GM19468 (cell line): ENCODE measurements around the gene GMPR2.
"Not testable (repeated sequence)": the region's sequence is repeated elsewhere in the genome, so short reads cannot be mapped to it uniquely, and the experiment has no call there.

ENCODE experiments used
- ATAC-seq: cut with Tn5 transposase; IDR thresholded peaks from one replicate; pipeline ENCODE4 v1.9.1; 2021; ENCODE audit warnings: mild to moderate bottlenecking, moderate library complexity, moderate number of reproducible peaks; ENCODE audit not compliant: unreplicated experiment; ENCODE audit errors: extremely low read depth

GMPR2 gene

DNA sequence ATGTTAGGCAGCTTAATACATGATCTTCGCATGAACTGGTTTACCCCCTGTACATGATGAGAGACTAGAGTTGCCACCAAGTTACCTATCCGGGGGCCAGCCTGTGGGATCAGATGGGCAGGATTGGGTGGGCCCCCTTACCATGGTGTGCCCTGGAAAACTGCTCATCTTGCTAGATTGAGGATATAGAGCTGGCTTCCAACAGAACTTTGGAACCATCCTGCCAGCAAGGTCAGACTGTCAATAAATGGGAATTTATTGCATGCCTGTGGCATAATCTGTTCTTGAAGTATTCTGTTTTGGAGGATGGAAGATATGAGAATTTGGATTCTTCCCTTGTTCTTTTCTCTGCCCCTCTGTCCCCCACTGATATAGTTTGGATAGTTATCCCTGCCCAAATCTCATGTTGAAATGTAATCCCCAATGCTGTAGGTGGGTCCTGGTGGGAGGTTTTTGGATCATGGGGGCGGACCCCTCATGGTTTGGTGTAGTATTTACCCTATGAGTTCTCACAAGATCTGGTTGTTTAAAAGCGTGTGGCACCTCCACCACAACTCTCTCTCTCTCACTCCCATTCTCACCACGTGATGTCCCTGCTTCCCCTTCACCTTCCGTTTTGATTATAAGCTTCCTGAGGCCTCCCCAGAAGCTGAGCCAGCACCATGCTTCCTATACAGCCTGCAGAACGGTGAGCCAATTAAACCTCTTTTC, 33.8 kb upstream of the GMPR2 start:
- ATAC-seq, result no peak

DNA sequence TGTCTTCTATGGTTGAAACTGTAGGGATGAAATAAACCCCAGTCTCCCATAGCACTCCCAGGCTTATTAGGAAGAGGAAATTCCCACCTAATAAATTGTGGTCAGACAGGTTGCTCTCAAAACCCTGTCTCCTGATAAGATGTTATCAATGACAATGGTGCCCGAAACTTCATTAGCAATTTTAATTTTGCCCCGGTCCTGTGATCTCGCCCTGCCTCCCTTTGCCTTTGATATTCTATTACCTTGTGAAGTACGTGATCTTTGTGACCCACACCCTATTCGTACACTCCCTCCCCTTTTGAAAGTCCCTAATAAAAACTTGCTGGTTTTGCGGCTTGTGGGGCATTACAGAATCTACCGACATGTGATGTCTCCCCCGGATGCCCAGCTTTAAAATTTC, 30.2 kb upstream of the GMPR2 start:
- ATAC-seq, result not testable (repeated sequence)

DNA sequence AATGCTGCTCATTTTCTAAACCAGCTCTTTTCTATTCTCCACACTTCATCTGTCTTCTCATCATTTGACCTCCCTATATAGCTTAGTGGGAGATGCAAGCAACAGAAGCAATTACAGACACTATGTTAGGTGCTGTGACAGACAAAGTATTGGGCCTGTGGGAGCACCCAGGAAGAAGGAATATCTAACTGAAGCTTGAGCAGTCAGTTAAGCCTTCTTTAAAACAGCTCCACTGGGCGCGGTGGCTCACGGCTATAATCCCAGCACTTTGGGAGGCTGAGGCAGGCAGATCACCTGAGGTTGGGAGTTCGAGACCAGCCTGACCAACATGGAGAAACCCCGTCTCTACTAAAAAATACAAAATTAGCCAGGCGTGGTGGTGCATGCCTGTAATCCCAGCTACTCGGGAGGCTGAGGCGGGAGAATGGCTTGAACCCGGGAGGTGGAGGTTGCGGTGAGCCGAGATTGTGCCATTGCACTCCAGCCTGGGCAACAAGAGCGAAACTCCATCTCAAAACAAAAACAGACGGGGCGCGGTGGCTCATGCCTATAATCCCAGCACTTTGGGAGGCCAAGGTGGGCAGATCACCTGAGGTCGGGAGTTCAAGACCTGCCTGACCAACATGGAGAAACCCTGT, 29.4 kb upstream of the GMPR2 start:
- not testable (repeated sequence) for ATAC-seq

DNA sequence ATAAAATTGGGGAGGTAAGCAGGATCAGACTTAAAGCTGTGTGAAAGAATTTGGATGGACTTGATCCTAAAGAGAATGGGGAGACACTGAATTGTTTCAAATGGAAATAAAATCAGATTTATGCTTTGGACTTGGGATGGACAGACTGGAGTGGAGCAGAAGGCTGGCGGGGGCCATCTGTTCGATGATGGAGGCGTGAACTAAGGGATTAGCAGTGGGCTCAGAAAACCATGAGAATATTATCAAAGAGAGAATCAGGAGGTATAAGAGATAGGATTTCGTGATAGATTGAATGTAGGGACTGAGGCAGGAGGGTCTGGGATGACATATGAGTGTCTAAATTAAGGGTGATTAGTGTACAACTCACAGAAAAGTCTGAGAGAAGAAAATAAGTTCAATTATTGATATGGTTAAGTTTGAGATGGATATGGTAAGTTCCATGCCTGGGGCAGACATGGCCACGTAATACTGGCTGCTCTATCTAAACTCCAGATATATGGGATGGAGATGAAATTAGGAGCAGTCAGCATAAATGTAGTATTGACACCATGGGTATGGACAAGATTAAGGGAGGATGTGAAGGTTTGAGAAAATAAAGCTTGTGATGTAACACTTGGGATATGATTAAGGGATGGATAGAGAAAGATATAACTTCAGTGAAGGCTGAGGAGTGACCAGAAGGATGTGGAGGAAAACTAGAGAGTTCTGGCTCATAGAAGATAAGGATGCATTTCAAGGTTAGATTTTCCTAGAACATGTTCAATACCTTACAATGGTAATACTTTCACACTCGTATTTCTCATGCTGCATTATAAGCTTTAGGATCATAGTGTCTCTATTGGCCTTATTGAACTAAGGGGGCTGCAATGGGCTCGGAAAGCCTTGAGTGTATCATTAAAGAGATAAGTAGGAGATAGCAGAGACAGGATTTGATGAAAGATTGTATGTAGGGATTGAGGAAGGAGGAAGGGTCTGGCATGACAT, 28.3 kb upstream of the GMPR2 start:
- no peak for ATAC-seq

DNA sequence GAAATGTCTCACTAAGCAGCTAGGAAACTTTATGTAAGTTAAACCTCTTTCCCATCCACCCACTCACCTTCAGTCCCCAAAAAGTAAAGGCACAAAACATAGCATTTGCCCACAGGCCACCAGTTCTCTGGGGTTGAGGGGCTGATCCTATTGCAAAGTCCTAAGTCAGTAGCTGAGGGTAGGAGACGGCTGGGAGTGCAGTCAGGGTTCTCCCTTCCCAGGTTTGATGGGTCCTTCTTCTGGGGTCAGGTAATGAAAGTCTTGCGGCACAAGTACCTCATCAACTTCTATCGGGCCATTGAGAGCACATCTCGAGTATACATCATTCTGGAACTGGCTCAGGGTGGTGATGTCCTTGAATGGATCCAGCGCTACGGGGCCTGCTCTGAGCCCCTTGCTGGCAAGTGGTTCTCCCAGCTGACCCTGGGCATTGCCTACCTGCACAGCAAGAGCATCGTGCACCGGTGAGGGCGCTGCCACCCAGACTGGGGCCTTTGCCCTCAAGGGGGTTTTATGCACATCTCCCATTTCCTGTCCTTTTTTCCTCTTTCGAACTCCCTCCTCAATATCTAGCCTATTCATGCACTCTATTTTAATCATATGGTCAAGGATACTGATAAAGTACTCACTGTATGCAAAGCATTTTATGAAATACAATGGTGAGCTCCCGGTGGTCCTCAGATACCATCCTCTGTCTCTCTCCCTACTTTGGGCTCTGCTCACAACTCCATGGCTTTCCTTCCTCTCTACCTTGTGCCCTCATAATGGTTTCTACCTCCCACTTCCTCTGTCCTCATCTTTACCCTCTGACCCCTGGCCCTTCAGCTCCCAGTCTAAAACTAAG, 26.2 kb upstream of the GMPR2 start:
- ATAC-seq, result no peak

DNA sequence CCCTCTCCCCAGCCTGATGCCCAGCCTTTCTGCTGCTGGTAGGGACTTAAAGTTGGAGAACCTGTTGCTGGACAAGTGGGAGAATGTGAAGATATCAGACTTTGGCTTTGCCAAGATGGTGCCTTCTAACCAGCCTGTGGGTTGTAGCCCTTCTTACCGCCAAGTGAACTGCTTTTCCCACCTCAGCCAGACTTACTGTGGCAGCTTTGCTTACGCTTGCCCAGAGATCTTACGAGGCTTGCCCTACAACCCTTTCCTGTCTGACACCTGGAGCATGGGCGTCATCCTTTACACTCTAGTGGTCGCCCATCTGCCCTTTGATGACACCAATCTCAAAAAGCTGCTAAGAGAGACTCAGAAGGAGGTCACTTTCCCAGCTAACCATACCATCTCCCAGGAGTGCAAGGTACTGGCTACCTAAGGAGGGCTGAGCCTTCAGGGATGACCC, 25.6 kb upstream of the GMPR2 start:
- no peak for ATAC-seq

DNA sequence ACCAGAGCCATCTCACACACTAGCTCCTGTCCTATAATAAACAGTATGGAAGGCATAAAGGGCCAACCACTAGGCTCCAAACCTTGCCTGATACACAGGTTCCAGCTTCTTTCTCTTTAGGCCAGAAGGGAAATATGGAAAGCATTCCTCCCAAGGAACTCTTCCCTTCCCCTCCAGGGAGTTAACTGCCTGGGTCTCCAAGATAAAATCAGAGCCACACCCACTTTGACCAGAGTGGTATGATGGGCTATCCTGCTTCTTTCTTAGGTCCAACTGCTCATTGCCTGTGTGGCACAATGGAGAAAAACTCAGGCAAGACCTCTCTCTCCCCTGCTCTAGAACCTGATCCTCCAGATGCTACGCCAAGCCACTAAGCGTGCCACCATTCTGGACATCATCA, 25.1 kb upstream of the GMPR2 start:
- ATAC-seq, result no peak

DNA sequence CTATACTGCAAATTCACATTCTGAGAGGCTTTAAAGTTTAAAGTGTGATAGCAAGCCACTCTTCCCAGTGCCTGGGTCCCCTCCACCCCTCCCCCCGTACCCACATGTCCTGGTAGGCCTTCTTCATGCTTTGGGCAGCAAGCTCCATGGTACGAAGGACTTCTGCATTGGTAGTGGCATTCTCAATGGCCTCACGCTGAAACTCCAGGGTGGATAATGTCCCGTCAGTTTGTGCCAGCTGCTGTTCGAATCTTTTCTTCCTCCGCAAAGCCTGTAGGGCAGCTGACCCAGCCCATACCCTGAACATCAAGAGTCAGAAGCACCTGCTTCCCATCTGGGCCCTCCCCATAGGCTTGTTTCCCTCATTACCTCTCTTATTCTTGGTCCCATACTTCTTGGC, 21.4 kb upstream of the GMPR2 start:
- no peak for ATAC-seq

DNA sequence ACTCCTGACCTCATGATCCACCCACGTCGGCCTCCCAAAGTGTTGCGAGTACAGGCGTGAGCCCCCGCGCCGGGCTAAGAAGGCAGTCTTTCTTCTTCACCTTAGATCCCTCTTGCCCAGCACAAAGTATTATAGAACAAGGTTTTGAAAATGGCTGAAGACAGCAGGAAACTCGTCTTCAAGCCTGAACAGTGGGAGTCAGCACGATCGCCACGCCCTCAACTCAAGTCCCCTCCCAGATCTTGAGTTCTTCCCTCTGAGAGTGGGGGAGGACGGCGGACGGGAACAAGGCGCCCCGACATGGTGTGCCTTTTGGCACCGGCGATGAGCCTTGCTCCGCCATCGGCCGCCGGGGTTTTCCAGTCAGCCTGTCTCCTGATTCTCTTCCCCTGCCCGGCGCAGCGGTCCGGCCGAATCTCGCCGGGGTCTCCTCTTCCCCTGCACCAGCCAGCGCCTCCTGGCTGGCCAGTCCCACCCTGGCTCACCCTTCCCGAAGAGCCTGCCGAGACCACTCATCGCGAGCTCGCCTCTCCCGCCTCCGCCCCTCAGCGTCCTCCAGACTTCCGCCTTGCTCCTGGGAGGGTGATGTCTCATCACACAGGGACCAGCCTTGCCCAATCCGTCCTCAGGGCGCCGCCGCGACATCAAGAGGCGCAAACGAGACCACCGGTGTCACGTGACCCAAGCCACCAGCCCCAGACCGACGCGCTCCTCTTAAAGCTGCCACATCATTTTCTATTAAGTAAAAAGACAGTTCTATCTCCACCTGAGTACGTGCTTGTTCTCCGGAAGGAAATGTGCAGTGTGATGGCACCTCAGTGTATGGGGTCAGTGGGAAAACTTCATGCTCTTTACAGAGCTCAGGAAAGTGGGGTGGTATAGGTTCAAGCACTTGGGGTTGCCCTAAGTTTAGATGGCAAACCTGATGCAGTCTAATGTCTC, 19.5 kb upstream of the GMPR2 start, which contains the start of gene CHMP4A:
CHMP4A (minus strand) TSS at position 565 of the 942 bp plus-strand sequence; CDS start at position 516, 49 bp downstream.
- ATAC-seq, result peak; percentile 70

DNA sequence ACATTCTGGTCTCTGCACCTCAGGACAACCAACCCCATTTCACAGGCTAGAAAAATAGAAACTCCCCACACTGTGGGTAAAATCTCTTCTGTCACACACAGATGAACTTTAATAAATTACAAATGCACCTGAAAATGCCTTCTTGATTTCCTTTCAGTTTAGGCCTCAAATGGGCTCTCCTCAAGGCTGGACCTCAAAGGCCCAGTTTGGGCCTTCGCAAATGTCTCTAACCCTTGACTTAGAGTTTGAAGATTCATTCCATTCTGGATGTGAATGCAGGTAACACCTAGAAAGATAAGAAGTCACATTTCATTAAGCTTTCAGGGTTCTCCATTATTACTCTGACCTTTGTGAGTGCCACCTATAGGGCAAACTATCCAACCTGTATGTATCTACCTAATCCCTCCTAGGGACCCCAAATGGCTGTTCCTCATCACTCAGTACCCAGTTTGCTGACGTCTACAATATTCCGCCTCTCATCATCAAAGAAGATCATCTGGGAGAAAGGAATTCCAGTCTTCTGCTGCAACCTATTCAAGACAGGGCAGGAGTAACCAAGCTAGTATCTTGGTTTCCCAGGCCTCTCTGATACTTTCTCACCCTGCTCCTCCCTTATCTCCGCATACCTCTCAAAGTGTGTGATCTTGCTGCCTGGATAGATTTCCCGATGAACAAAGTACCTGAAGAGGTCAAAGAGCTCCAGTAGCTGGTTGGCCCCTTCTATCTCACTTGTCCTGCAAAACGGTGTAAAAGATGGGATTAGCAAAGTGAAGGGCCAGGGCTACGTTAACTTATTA, 18.7 kb upstream of the GMPR2 start:
- no peak for ATAC-seq

DNA sequence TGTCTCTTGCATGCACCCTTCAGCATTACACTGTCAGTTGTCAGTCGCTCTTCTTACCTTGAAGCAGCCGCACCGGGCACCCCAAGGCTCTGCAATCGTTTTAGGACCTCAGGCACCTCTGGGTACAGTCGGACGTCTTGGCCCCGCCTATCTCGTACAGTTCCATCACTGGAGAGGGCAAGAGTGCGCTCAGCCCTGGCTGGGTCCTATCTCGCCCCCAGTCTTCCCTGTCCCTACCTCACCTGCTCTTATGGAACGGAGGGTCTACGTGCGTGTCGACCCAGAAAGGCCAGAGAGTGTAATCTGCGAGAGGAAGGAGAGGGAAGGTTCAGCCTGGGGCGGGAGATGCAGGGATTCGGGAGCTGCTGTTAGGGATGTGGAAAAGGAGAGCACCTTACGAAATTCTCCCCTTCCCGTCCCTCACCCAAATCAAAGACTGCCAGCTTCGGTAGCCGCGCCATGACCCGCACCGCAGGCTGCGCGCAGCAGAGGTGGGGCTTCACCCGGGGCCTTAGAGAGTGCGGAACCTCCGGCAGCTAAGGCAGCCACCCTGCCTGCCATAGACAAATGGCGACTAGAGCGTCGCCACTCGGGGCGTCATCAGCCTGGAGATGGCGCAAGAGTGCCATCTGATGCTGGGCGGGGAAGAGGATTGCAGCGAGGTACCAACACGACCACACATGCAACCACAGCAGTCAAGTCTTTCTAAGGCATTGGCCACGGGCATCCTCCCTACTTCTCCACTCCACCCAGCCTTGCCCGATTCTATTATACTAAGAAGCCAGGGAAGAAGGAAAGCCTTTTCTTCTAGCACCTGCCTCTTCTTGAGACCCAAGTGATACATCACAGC, 17.0 kb upstream of the GMPR2 start, which contains the start of gene MDP1:
MDP1 (minus strand) TSS at position 572 of the 850 bp plus-strand sequence; CDS start at position 461, 111 bp downstream.
- peak; percentile 70 for ATAC-seq

DNA sequence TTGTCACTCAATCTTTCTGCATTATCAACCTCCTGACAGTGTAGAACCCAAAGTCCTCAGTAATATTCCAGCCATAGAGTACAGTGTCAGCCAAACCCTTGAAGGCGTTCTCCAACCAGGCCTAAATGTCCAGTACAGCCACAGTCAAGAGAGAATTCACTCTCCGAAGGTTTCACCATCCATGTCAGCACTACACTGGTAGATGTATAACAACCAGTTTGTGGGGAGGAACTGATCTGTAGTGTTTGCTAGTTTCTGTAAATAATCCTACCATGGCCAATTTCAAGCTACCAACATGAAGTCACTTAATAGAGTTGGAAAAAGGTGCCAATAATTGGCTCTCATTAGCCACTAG, 16.4 kb upstream of the GMPR2 start:
- ATAC-seq, result no peak

DNA sequence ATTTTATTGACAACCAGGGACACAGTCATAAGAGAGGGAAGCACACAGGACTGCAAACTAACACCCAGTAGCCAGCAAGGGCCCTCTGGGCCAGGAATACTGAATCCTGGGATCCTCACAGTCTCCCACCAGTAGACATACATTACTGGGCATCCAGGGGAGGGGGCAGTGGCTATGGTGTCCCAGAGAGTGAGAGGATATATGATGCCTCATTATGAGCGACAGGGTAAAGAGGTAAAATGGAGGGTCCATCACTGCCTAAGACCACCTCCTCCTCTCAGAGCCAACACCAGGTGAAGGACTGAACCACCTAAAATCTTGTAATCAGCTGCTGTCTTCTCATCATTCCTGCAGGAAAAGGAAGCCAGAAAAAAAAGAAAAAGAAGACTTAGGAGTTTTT, 15.9 kb upstream of the GMPR2 start:
- ATAC-seq, result not testable (repeated sequence)

DNA sequence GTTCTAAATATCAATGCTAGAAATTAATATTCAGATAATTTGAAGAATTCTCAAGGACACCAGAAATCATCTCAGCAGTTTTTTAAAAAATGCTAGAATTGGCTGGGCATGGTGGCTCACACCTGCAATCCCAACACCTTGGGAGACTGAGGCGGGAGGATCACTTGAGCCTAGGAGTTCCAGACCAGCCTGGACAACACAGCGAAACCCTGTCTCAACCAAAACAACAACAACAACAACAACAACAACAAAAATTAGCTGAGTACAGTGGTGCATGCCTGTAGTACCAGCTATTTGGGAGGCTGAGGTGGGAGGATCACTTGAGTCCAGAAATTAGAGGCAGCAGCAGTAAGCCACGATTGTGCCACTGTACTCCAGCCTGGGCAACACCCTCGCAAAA, 13.6 kb upstream of the GMPR2 start:
- no peak for ATAC-seq

DNA sequence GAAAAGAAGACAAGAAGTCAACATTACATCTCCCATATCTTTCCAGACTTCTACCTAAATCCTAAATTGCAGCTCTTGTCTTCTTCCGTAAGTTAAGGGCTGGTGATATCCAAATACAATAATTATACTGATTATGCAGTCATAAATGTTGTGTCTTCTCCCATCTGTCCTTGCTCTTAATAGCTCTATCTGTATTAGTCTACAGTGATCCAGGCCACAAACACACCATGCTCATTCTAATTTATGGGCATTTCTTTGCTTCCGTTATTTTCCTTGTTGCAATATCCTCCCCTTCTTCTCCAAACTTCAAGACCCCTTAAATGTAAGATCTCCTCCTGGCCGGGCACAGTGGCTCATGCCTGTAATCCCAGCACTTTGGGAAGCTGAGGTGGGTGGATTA, 13.2 kb upstream of the GMPR2 start:
- no peak for ATAC-seq

DNA sequence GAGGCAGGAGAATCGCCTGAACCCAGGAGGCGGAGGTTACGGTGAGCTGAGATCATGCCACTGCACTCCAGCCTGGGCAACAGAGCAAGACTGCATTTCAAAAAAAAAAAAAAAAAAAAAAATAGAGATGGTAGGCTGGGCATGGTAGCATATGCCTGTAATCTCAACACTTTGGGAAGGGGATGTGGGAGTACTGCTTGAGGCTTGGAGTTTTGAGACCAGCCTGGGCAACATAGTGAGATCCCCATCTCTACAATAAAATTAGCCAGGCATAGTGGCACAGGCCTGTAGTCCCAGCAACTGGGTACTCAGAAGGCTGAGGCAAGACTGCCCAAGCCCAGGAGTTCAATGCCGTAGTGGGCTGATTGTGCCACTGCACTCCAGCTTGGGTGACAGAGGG, 9.7 kb upstream of the GMPR2 start:
- not testable (repeated sequence) for ATAC-seq

DNA sequence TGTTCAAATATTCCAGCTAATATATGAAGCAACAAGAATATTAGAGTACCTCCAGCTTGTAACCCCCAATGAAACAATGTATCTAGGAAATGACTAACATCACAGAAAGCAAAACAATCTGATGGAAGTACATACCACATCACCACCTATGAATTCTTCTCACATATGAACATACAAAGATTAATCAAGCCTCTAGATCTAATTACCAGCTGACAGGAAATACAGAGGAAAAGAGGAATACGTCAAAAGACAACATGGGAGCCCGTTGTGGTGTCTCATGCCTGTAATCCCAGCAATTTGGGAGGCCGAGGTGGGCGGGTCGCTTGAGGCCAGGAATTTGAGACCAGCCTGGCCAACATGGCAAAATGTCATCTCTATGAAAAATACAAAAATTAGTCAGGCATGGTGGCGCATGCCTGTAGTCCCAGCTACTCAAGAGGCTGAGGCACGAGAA, 8.1 kb upstream of the GMPR2 start:
- no peak for ATAC-seq
